ENCODE measurements around the gene SNTG2. TPM values are rescaled to one million over a fixed set of nuclear protein-coding genes. Genes with fewer than 3 reads are reported as not detected.

Gene SNTG2
- total RNA-seq, 3 donors from 2014 or later (not counting 1 experiment from before 2014, with no cell fraction given), result not detected

GRCh38 chr2:954687-955000 is 4.0 kb downstream of the SNTG2 start:
- ATAC-seq (no peak), DNase-seq (no peak)
- H3K4me1 Mint-ChIP-seq, result peaks cover 7% of the 10 kb centered on the region in 2 donors
- no peaks in the 10 kb centered on the region for H3K9me3 Mint-ChIP-seq
- WGBS (ENCODE audit: insufficient coverage), result no CpG with 5 or more reads among the region's 1 CpG
- no peak for TF ChIP-seq CTCF (IDR thresholded peaks at IDR 0.05)
- intact Hi-C loops (cut with micrococcal nuclease), result no loop called here
- peaks cover 25% of the 10 kb centered on the region for H3K27me3 ChIP-seq (ENCODE audit: control insufficient read depth, insufficient read depth, low read length)
- H3K4me3 Mint-ChIP-seq, result no peak overlapping the region
- no peaks in the 10 kb centered on the region for H3K9me3 ChIP-seq (ENCODE audit: control insufficient read depth, insufficient read depth, low read length)
- peaks cover 42 to 64% of the 10 kb centered on the region in 2 donors for H3K27me3 Mint-ChIP-seq (ENCODE audit: low read depth in 2 of 2)
- no peak overlapping the region for H3K27ac ChIP-seq (ENCODE audit: low read length)
- H3K4me1 ChIP-seq (ENCODE audit: control insufficient read depth, insufficient read depth, low read length), result peaks cover 11% of the 10 kb centered on the region
- H3K36me3 ChIP-seq (ENCODE audit: control insufficient read depth, insufficient read depth, low read length), result no peaks in the 10 kb centered on the region
- H3K27ac Mint-ChIP-seq, result no peak overlapping the region
- peaks cover 6% of the 10 kb centered on the region for H3K36me3 Mint-ChIP-seq
- H3K4me3 ChIP-seq (ENCODE audit: low read length), result no peak overlapping the region

DNA sequence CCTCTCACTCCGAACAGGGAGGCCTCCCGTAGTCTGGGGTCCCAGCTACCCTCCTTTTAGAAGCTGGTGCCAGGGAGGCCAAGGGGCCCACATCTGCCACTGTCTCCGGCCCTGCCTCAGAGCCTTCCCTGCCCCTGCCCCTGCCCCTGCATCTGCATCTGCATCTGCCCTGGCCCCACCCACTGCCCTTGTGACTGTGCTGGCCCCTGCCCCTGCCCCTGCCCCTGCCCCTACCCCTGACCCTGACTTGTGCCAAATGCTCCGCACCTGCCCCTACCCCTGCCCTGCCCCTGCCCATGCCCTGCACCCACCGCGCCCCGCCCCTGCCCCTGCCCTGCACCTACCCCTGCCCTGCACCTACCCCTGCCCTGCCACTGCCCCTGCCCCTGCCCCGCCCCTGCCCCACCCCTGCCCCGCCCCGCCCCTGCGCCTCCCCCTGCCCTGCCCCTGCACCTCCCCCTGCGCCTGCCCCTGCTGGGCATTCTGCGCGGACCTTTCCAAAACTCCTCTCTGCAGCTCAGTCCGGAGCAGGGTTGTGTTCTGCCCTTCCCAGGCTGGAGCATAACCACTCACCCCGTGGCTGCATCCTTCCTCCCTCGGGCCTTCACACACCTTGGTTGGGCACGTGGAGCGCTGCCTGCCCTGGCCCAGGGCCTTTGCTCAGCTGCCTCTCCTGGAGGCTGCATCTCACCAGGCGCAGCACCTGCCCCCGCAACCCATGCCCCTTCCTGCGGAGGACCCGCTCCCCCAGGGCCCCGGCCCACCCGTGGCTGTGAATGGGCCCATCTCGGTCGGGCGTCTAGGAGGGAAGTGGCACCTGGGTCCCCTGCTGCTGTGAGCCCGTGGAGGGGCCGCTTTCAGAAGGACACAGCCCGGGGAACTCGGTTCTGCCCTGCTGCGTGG is 5.4 kb downstream of the SNTG2 start:
- Histone ChIP-seq H3K4me1 (ENCODE audit: control insufficient read depth, insufficient read depth, low read length) (peaks cover 4% of the 10 kb centered on the region), H3K4me3 (ENCODE audit: low read length) (no peak overlapping the region), H3K9me3 (ENCODE audit: control insufficient read depth, insufficient read depth, low read length) (no peaks in the 10 kb centered on the region), H3K27ac (ENCODE audit: low read length) (no peak overlapping the region), H3K36me3 (ENCODE audit: control insufficient read depth, insufficient read depth, low read length) (no peaks in the 10 kb centered on the region), H3K27me3 (ENCODE audit: control insufficient read depth, insufficient read depth, low read length) (peaks cover 20% of the 10 kb centered on the region)
- no peak overlapping the region for H3K27ac Mint-ChIP-seq
- ATAC-seq (no peak), DNase-seq (no peak)
- no peaks in the 10 kb centered on the region for H3K9me3 Mint-ChIP-seq
- WGBS (ENCODE audit: insufficient coverage), result 91% methylated on average over 26 of the region's 33 CpGs
- H3K4me1 Mint-ChIP-seq, result peaks cover 5 to 7% of the 10 kb centered on the region in 2 donors
- H3K36me3 Mint-ChIP-seq, result peaks cover 6% of the 10 kb centered on the region
- H3K4me3 Mint-ChIP-seq, result no peak overlapping the region
- intact Hi-C loops (cut with micrococcal nuclease), result no loop called here
- peaks cover 40 to 62% of the 10 kb centered on the region in 2 donors for H3K27me3 Mint-ChIP-seq (ENCODE audit: low read depth in 2 of 2)
- no peak for TF ChIP-seq CTCF (IDR thresholded peaks at IDR 0.05)

GRCh38 chr2:959457-959856 is 8.8 kb downstream of the SNTG2 start:
- Mint-ChIP-seq H3K27me3 (ENCODE audit: low read depth in 2 of 2) (peaks cover 23 to 43% of the 10 kb centered on the region in 2 donors), H3K4me3 (no peak overlapping the region), H3K9me3 (no peaks in the 10 kb centered on the region), H3K27ac (no peak overlapping the region), H3K36me3 (no peaks in the 10 kb centered on the region), H3K4me1 (no peaks in the 10 kb centered on the region)
- intact Hi-C loops (cut with micrococcal nuclease), result no loop called here
- no peak overlapping the region for H3K27ac ChIP-seq (ENCODE audit: low read length)
- H3K36me3 ChIP-seq (ENCODE audit: control insufficient read depth, insufficient read depth, low read length), result no peaks in the 10 kb centered on the region
- H3K9me3 ChIP-seq (ENCODE audit: control insufficient read depth, insufficient read depth, low read length), result no peaks in the 10 kb centered on the region
- ATAC-seq, result no peak
- H3K27me3 ChIP-seq (ENCODE audit: control insufficient read depth, insufficient read depth, low read length), result peaks cover 2% of the 10 kb centered on the region
- no peak for TF ChIP-seq CTCF (IDR thresholded peaks at IDR 0.05)
- 86% methylated on average over 9 of the region's 10 CpGs for WGBS (ENCODE audit: insufficient coverage)
- no peaks in the 10 kb centered on the region for H3K4me1 ChIP-seq (ENCODE audit: control insufficient read depth, insufficient read depth, low read length)
- H3K4me3 ChIP-seq (ENCODE audit: low read length), result no peak overlapping the region
- DNase-seq, result no peak

Data from natural killer cell (primary cell).